ENCODE results near the gene DUS2. TPM values are rescaled to one million over a fixed set of nuclear protein-coding genes. Genes with fewer than 3 reads are reported as not detected.
"Not testable (repeated sequence)": the region's sequence is repeated elsewhere in the genome, so short reads cannot be mapped to it uniquely, and the experiment has no call there.

The DUS2 gene
- total and polyA plus RNA-seq, 7 donors = 3.6 to 17.3 (median 6.6) TPM

GRCh38 chr16:68096491-68096890, 73.4 kb downstream of the DUS2 start:
- WGBS, 2 donors = 92 to 97% methylated on average over 2 of the region's 2 CpGs
- DNase-seq = no peak
- Histone ChIP-seq H3K27me3 (no peaks in the 10 kb centered on the region), H3K27ac (no peak overlapping the region), H3K36me3 (no peaks in the 10 kb centered on the region), H3K9me3 (no peaks in the 10 kb centered on the region), H3K4me1 (peaks cover 0 to 29% (median 11%) of the 10 kb centered on the region in 4 donors), H3K4me3 (no peak overlapping the region)
- no peak for TF ChIP-seq POLR2A (IDR thresholded peaks at IDR 0.05)
- no peak for TF ChIP-seq POLR2AphosphoS5 (IDR thresholded peaks at IDR 0.05)
- no peak for TF ChIP-seq CTCF (IDR thresholded peaks at IDR 0.05)
- no peak for TF ChIP-seq EP300 (IDR thresholded peaks at IDR 0.05)
- intact Hi-C loops (cut with DNase I) = no loop called here

- no peak for TF ChIP-seq CTCF (IDR thresholded peaks at IDR 0.05)
- TF ChIP-seq EP300 (IDR thresholded peaks at IDR 0.05) = no peak
- no peak for TF ChIP-seq POLR2AphosphoS5 (IDR thresholded peaks at IDR 0.05)
- TF ChIP-seq POLR2A (IDR thresholded peaks at IDR 0.05) = no peak
- DNase-seq = no peak
- no peak overlapping the region for H3K4me3 ChIP-seq
- intact Hi-C loops (cut with DNase I) = no loop called here
- H3K36me3 ChIP-seq = no peaks in the 10 kb centered on the region
- H3K9me3 ChIP-seq = no peaks in the 10 kb centered on the region
- H3K27ac ChIP-seq = no peak overlapping the region
- no peaks in the 10 kb centered on the region for H3K27me3 ChIP-seq
- H3K4me1 ChIP-seq = peaks cover 0 to 23% (median 8%) of the 10 kb centered on the region in 4 donors
Measured at GRCh38 chr16:68097088-68097487, 74.0 kb downstream of the DUS2 start.

DNA sequence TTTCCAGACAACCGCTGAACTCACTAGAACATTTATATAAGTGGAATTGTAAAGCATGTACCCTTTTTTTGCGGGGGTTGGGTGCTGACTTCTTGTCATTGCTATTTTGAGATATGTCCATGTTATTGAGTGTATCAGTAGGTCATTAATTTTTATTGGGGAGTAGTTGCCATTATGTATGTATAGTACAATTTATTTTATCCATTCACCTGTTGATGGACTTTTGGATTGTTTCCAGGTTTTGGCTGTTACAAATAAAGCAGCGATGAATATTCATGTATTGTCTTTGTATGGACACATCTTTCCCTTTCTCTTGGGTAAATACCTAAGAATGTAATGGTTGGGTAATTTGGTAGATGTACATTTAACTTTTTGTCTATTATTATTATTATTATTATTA, 74.8 kb downstream of the DUS2 start:
- Histone ChIP-seq H3K9me3 (no peaks in the 10 kb centered on the region), H3K4me1 (peaks cover 0 to 15% (median 6%) of the 10 kb centered on the region in 4 donors), H3K27ac (no peak overlapping the region), H3K36me3 (no peaks in the 10 kb centered on the region), H3K4me3 (no peak overlapping the region), H3K27me3 (no peaks in the 10 kb centered on the region)
- WGBS, 2 donors = 97 to 99% methylated on average over 3 of the region's 3 CpGs
- no peak for TF ChIP-seq POLR2A (IDR thresholded peaks at IDR 0.05)
- TF ChIP-seq EP300 (IDR thresholded peaks at IDR 0.05) = no peak
- TF ChIP-seq CTCF (IDR thresholded peaks at IDR 0.05) = no peak
- TF ChIP-seq POLR2AphosphoS5 (IDR thresholded peaks at IDR 0.05) = no peak
- intact Hi-C loops (cut with DNase I) = no loop called here
- no peak for DNase-seq

DNA sequence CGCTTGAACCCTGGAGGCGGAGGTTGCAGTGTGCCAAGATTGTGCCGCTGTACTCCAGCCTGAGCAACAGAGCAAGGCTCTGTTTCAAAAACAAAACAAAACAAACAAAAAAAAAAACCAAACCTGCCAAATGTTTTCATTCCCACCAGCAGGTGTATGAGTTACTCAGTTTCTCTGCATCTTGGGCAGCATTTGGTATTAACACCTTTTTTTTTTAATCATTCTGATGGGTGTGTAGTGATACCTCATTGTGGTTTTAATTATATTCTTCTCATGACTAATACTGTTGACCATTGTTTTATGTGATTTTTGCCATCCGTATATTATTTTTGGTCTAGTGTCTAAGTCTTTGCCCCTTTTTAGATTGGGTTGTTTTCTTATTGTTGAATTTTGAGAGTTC, 77.4 kb downstream of the DUS2 start:
- Histone ChIP-seq H3K4me3 (no peak overlapping the region), H3K27ac (no peak overlapping the region), H3K27me3 (no peaks in the 10 kb centered on the region), H3K36me3 (no peaks in the 10 kb centered on the region), H3K9me3 (no peaks in the 10 kb centered on the region), H3K4me1 (peaks cover 0 to 2% (median 0%) of the 10 kb centered on the region in 4 donors)
- 93 to 96% methylated on average over 4 of the region's 4 CpGs for WGBS, 2 donors
- intact Hi-C loops (cut with DNase I) = no loop called here
- no peak for DNase-seq
- TF ChIP-seq CTCF (IDR thresholded peaks at IDR 0.05) = no peak
- TF ChIP-seq POLR2A (IDR thresholded peaks at IDR 0.05) = no peak
- no peak for TF ChIP-seq EP300 (IDR thresholded peaks at IDR 0.05)
- TF ChIP-seq POLR2AphosphoS5 (IDR thresholded peaks at IDR 0.05) = no peak

GRCh38 chr16:68105611-68106010, 82.5 kb downstream of the DUS2 start:
- H3K4me3 ChIP-seq = no peak overlapping the region
- peaks cover 0 to 3% (median 0%) of the 10 kb centered on the region in 4 donors for H3K9me3 ChIP-seq
- no peaks in the 10 kb centered on the region for H3K4me1 ChIP-seq
- 94 to 95% methylated on average over 3 of the region's 3 CpGs for WGBS, 2 donors
- H3K27ac ChIP-seq = no peak overlapping the region
- DNase-seq = no peak
- intact Hi-C loops (cut with DNase I) = no loop called here
- no peaks in the 10 kb centered on the region for H3K27me3 ChIP-seq
- H3K36me3 ChIP-seq = no peaks in the 10 kb centered on the region
- no peak for TF ChIP-seq EP300 (IDR thresholded peaks at IDR 0.05)
- TF ChIP-seq CTCF (IDR thresholded peaks at IDR 0.05) = no peak
- TF ChIP-seq POLR2A (IDR thresholded peaks at IDR 0.05) = no peak
- TF ChIP-seq POLR2AphosphoS5 (IDR thresholded peaks at IDR 0.05) = no peak

- H3K4me1 ChIP-seq; H3K9me3 ChIP-seq; DNase-seq; intact Hi-C loops (cut with DNase I); H3K36me3 ChIP-seq; H3K27me3 ChIP-seq; H3K4me3 ChIP-seq; H3K27ac ChIP-seq: not testable (repeated sequence)
- 46 to 73% methylated on average over 9 of the region's 9 CpGs for WGBS, 2 donors
Measured at GRCh38 chr16:68107230-68107928, 84.3 kb downstream of the DUS2 start.

GRCh38 chr16:68109156-68109555, 86.1 kb downstream of the DUS2 start:
- H3K36me3 ChIP-seq; H3K27me3 ChIP-seq; H3K4me1 ChIP-seq; DNase-seq; H3K9me3 ChIP-seq; intact Hi-C loops (cut with DNase I); H3K27ac ChIP-seq; H3K4me3 ChIP-seq: not testable (repeated sequence)
- WGBS, 2 donors = 98 to 99% methylated on average over 5 of the region's 5 CpGs

All from sigmoid colon (tissue), 7 donors.